Kidney epithelial cell (primary cell): ENCODE results near the gene UQCRC1. TPM values are rescaled to one million over a fixed set of nuclear protein-coding genes. Genes with fewer than 3 reads are reported as not detected.

ENCODE experiments used
- DNase-seq: peaks from one replicate; pipeline ENCODE4 v3.0.0-alpha.2; 2010; ENCODE audit warnings: low read depth
- H3K27me3 ChIP-seq: 2 replicates; pipeline ENCODE4 v1.6.0; 2011; ENCODE audit warnings: low read length; ENCODE audit not compliant: control insufficient read depth, insufficient read depth
- H3K36me3 ChIP-seq: 2 replicates; pipeline ENCODE4 v1.5.1; 2011; ENCODE audit warnings: low read length; ENCODE audit not compliant: control insufficient read depth, insufficient read depth
- H3K4me3 ChIP-seq: 2 replicates; pipeline ENCODE4 v1.5.1; 2011; ENCODE audit warnings: low read depth, mild to moderate bottlenecking, control low read depth, low read length
- total RNA-seq: library from RNA; depleted of rRNA; stranded (reverse); fragments of >200 nt; gene quantifications from 2 replicates; pipeline ENCODE4 v1.2.3, GENCODE V29; 2015
- TF ChIP-seq, protein P1 (sequence below): IDR thresholded peaks from 2 replicates; pipeline ENCODE4 v1.5.1; 2011; ENCODE audit warnings: mild to moderate bottlenecking, moderate library complexity, low read length, control low read depth, inconsistent platforms; ENCODE audit not compliant: insufficient read depth, poor library complexity, severe bottlenecking

Gene UQCRC1
- total RNA-seq, 1 donor from 2014 or later, result 435 TPM

DNA sequence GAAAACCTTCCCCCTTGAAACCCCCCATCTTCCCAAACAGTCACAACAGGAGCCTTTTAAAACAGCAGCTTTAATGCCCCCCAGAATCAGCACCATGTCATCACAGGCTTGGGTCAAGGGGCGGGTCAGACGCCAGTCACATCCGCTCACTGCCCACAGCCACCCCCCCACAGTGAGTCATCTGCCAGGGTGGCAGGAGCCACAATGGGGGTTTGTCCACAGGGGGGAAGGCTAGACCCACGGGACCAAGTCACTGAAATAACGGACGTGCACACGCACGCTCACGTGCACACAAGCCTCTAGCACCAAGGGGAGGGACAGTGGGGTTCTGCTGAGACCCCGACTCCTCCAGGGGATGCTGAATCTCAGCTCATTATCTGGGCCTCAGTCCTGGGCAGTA lies 45.4 kb downstream of the UQCRC1 start:
- no peak for DNase-seq
- TF ChIP-seq, protein P1, sequence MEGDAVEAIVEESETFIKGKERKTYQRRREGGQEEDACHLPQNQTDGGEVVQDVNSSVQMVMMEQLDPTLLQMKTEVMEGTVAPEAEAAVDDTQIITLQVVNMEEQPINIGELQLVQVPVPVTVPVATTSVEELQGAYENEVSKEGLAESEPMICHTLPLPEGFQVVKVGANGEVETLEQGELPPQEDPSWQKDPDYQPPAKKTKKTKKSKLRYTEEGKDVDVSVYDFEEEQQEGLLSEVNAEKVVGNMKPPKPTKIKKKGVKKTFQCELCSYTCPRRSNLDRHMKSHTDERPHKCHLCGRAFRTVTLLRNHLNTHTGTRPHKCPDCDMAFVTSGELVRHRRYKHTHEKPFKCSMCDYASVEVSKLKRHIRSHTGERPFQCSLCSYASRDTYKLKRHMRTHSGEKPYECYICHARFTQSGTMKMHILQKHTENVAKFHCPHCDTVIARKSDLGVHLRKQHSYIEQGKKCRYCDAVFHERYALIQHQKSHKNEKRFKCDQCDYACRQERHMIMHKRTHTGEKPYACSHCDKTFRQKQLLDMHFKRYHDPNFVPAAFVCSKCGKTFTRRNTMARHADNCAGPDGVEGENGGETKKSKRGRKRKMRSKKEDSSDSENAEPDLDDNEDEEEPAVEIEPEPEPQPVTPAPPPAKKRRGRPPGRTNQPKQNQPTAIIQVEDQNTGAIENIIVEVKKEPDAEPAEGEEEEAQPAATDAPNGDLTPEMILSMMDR, result no peak
- Histone ChIP-seq H3K36me3 (peaks cover 12% of the 10 kb centered on the region), H3K4me3 (no peak overlapping the region), H3K27me3 (no peaks in the 10 kb centered on the region)

GRCh38 chr3:48563382-48563918 lies 46.0 kb downstream of the UQCRC1 start, which contains the start of gene UCN2:
Gene UCN2, minus strand, starts transcription at chr3:48563781. Its CDS starts 657 bp downstream, at chr3:48563124.
- no peak for DNase-seq
- H3K36me3 ChIP-seq, result peaks cover 11% of the 10 kb centered on the region
- no peaks in the 10 kb centered on the region for H3K27me3 ChIP-seq
- H3K4me3 ChIP-seq, result no peak within 1 kb of the TSS
- TF ChIP-seq, protein P1, result no peak

- TF ChIP-seq, protein P1, result no peak
- Histone ChIP-seq H3K4me3 (no peak overlapping the region), H3K36me3 (peaks cover 11% of the 10 kb centered on the region), H3K27me3 (no peaks in the 10 kb centered on the region)
- DNase-seq, result no peak
Observed at GRCh38 chr3:48562367-48563095, 46.9 kb downstream of the UQCRC1 start.

- no peak for DNase-seq
- Histone ChIP-seq H3K4me3 (no peak overlapping the region), H3K27me3 (no peaks in the 10 kb centered on the region), H3K36me3 (peaks cover 8% of the 10 kb centered on the region)
- TF ChIP-seq, protein P1, result peak; percentile 40
Observed at GRCh38 chr3:48561045-48561736, 48.3 kb downstream of the UQCRC1 start.

DNA sequence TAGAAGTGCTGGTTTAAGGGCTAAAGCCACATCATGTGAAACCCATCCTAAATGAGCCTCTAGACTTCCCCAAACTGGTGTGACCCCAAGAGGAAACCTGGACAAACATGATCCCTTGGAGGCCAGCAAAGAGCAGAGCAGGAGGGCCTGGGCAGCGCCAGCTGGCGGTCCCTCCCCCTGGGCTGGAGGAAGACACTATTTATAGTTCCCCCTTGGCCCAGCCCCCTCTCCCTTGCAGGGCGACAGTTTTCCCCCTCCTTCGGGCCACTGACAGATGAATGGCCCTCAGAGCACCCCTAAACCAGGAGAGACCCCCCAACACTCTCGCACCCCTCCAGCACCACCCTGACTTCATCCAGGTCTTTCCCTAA lies 48.8 kb downstream of the UQCRC1 start:
- no peak for DNase-seq
- TF ChIP-seq, protein P1, result no peak
- Histone ChIP-seq H3K4me3 (no peak overlapping the region), H3K27me3 (no peaks in the 10 kb centered on the region), H3K36me3 (peaks cover 6% of the 10 kb centered on the region)
